ENCODE data around the gene XCL1. TPM values are rescaled to one million over a fixed set of nuclear protein-coding genes. Genes with fewer than 3 reads are reported as not detected.
A peak's percentile ranks its signal among the peaks of the same experiment; 100 is the strongest.
"Not testable (repeated sequence)": the region's sequence is repeated elsewhere in the genome, so short reads cannot be mapped to it uniquely, and the experiment has no call there.

Gene XCL1
- total RNA-seq, 1 donor from 2014 or later = not detected

- not testable (repeated sequence) for H3K27me3 Mint-ChIP-seq; H3K4me3 Mint-ChIP-seq; H3K9me3 Mint-ChIP-seq; DNase-seq (ENCODE audit: extremely low spot score, unreplicated experiment); H3K36me3 Mint-ChIP-seq; H3K27ac Mint-ChIP-seq; H3K4me1 Mint-ChIP-seq (ENCODE audit: unreplicated experiment)
- TF ChIP-seq, protein P1, sequence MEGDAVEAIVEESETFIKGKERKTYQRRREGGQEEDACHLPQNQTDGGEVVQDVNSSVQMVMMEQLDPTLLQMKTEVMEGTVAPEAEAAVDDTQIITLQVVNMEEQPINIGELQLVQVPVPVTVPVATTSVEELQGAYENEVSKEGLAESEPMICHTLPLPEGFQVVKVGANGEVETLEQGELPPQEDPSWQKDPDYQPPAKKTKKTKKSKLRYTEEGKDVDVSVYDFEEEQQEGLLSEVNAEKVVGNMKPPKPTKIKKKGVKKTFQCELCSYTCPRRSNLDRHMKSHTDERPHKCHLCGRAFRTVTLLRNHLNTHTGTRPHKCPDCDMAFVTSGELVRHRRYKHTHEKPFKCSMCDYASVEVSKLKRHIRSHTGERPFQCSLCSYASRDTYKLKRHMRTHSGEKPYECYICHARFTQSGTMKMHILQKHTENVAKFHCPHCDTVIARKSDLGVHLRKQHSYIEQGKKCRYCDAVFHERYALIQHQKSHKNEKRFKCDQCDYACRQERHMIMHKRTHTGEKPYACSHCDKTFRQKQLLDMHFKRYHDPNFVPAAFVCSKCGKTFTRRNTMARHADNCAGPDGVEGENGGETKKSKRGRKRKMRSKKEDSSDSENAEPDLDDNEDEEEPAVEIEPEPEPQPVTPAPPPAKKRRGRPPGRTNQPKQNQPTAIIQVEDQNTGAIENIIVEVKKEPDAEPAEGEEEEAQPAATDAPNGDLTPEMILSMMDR (conservative IDR thresholded peaks at IDR 0.05) = peak; percentile 67
Measured at GRCh38 chr1:168574234-168574633, 2.2 kb upstream of the XCL1 start.

DNA sequence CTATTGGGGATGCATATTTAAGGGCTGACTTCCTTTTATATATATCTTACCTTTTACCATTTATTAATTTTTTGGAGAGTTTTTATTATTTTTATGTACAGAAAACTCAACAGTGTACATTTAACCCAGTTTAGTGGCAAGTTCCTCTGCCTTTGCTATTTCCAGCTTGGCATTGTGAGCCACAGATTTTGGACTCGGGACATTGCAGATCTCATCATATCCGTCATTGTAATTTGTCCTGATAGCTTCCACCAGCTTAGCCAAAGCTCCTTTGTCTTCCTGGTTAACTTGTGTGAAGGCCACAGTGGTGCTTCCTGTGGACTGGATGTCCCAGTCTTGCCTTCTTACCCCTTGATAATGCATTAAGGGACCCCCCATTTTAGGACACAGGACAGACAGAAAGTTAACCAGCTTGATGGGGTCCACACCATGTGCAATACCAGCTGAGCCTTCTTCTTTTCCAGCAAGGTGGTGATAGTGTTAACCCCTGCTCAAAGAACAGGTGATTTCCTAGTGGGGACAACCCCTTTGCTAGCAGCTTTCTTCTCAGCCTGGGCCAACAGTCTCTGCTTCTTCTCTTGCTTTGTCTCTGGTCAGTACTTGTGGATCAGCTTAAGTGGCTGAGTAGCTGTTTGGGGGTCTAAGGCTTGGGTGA is 2.3 kb downstream of the XCL1 start:
- H3K9me3 Mint-ChIP-seq; H3K36me3 Mint-ChIP-seq; H3K27ac Mint-ChIP-seq; H3K4me3 Mint-ChIP-seq; DNase-seq (ENCODE audit: extremely low spot score, unreplicated experiment); H3K27me3 Mint-ChIP-seq: not testable (repeated sequence)
- H3K4me1 Mint-ChIP-seq (ENCODE audit: unreplicated experiment) = peaks cover 10% of the 10 kb centered on the region

DNA sequence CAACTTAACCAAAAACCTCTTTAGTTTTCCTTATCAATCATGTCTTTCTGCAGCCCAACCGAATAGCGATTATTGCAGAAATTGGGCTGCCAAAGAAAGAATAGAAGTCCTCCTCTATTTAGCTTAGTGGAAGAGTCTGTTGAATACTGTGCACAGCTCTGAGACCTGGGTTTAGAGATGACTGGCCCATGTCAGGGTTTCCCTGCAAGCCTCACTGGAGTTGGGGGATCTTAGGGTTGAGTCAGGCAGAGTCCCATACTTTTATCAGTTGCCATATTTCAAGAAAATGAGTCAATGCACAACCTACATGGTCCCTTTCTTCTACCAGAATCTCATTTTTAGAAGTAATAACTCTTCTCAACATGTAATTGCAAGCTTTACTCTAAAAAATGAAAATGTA is 3.9 kb downstream of the XCL1 start:
- not testable (repeated sequence) for H3K36me3 Mint-ChIP-seq; H3K9me3 Mint-ChIP-seq; H3K4me3 Mint-ChIP-seq; H3K27me3 Mint-ChIP-seq; H3K27ac Mint-ChIP-seq; DNase-seq (ENCODE audit: extremely low spot score, unreplicated experiment)
- peaks cover 10% of the 10 kb centered on the region for H3K4me1 Mint-ChIP-seq (ENCODE audit: unreplicated experiment)

GRCh38 chr1:168580991-168581390 is 4.6 kb downstream of the XCL1 start:
- H3K27ac Mint-ChIP-seq; DNase-seq (ENCODE audit: extremely low spot score, unreplicated experiment); H3K4me3 Mint-ChIP-seq; H3K9me3 Mint-ChIP-seq; H3K27me3 Mint-ChIP-seq; H3K36me3 Mint-ChIP-seq: not testable (repeated sequence)
- peaks cover 10% of the 10 kb centered on the region for H3K4me1 Mint-ChIP-seq (ENCODE audit: unreplicated experiment)

DNA sequence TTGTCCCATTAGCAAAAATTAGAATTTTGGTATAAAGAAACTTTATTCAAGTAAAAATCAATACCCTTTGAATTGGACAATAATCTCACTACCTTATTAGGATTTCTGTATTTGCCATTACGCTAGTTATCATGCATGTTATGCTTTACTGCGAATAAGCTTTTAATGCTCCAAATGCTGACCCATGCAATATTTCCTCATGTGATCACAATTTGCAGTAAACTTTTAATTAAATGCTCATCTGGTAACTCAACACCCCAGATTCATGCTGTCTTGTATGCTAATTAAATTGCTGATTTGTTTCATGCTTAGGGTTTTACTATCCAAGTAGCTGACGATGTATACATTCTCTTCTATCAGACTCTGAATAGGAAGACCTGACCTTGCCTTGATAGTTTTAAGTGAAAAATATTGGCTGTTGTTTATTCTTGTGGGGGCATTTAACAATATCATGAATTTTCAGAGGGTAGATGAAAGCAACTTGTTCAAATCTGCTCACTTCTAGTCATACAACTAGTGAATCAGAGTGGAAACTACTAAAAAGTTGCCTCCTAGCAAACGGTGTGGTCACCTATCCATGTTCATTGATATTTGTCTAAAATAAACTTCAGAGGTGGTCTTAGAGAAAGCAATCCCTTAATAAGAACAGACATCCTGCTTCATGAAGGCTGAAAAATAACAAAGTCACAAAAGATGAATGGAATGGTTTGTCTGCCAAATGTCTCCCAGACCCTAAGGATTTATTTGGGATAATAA is 5.6 kb downstream of the XCL1 start:
- peaks cover 8% of the 10 kb centered on the region for H3K9me3 Mint-ChIP-seq
- no peak overlapping the region for H3K4me3 Mint-ChIP-seq
- TF ChIP-seq, protein P1 (conservative IDR thresholded peaks at IDR 0.05) = no peak
- H3K27ac Mint-ChIP-seq = no peak overlapping the region
- H3K27me3 Mint-ChIP-seq = no peaks in the 10 kb centered on the region
- H3K4me1 Mint-ChIP-seq (ENCODE audit: unreplicated experiment) = peaks cover 10% of the 10 kb centered on the region
- H3K36me3 Mint-ChIP-seq = no peaks in the 10 kb centered on the region
- no peak for DNase-seq (ENCODE audit: extremely low spot score, unreplicated experiment)

GRCh38 chr1:168582688-168583336 is 6.4 kb downstream of the XCL1 start:
- no peak for DNase-seq (ENCODE audit: extremely low spot score, unreplicated experiment)
- peaks cover 8% of the 10 kb centered on the region for H3K9me3 Mint-ChIP-seq
- H3K36me3 Mint-ChIP-seq = no peaks in the 10 kb centered on the region
- no peaks in the 10 kb centered on the region for H3K27me3 Mint-ChIP-seq
- peaks cover 10% of the 10 kb centered on the region for H3K4me1 Mint-ChIP-seq (ENCODE audit: unreplicated experiment)
- peak overlapping the region; percentile 1 for H3K27ac Mint-ChIP-seq
- TF ChIP-seq, protein P1 (conservative IDR thresholded peaks at IDR 0.05) = no peak
- H3K4me3 Mint-ChIP-seq = no peak overlapping the region

GRCh38 chr1:168583571-168583970 is 7.2 kb downstream of the XCL1 start:
- Mint-ChIP-seq H3K4me1 (ENCODE audit: unreplicated experiment) (peaks cover 10% of the 10 kb centered on the region), H3K9me3 (peaks cover 8% of the 10 kb centered on the region), H3K36me3 (no peaks in the 10 kb centered on the region), H3K27me3 (no peaks in the 10 kb centered on the region), H3K27ac (peak overlapping the region; percentile 1), H3K4me3 (no peak overlapping the region)
- DNase-seq (ENCODE audit: extremely low spot score, unreplicated experiment) = no peak
- TF ChIP-seq, protein P1 (conservative IDR thresholded peaks at IDR 0.05) = no peak

All from type B pancreatic cell (in vitro differentiated cells).